Activated CD4-positive, CD25-positive, alpha-beta regulatory T cell treated with anti-CD3 and anti-CD28 coated beads, Interleukin-2, amount 50 U/mL, for 16 hours (primary cell): ENCODE data around the gene DHRS7.
"Not testable (repeated sequence)": the region's sequence is repeated elsewhere in the genome, so short reads cannot be mapped to it uniquely, and the experiment has no call there.

Experiments used
- DNase-seq: peaks from one replicate; pipeline ENCODE4 v3.0.0-alpha.2; 2020; ENCODE audit warnings: low read depth, low spot score

DHRS7 gene

GRCh38 chr14:60134702-60135101 lies 30.5 kb downstream of the DHRS7 start:
- no peak for DNase-seq

- no peak for DNase-seq
These were observed 31.7 kb downstream of the DHRS7 start for GRCh38 chr14:60133487-60133886.

- no peak for DNase-seq
These were observed 39.3 kb downstream of the DHRS7 start for GRCh38 chr14:60125918-60126317.

DNA sequence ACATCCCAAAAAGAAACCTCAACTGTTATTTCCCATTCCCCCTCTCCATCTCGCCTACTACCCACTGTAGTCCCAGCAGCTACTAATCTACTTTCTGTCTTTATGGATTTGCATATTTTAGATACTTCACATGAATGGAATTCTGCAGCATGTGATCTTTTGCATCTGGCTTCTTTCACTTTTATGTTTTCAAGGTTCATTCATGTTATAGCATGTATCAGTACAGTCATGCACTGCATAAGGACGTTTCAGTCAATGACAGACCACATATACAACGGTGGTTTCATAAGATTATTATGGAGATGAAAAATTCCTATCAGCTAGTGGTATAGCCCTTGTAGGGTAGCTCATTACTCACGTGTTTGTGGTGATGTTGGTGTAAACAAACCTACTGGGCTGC lies 49.0 kb downstream of the DHRS7 start:
- no peak for DNase-seq

DNA sequence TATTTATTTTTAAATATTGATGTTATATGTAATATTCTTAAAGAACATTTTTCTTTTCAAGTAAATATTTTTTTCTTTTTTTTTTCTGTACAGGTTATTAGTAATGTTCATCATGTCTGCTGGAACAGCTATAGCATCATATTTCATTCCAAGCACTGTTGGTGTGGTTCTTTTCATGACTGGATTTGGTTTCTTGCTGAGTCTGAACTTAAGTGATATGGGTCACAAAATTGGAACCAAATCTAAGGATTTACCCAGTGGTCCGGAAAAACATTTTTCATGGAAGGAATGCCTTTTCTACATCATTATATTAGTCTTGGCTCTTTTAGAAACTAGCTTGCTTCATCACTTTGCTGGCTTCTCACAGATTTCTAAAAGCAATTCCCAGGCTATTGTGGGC lies 50.3 kb downstream of the DHRS7 start:
- no peak for DNase-seq

GRCh38 chr14:60111732-60112131 lies 53.5 kb downstream of the DHRS7 start:
- DNase-seq: no peak

- no peak for DNase-seq
These were observed 57.7 kb downstream of the DHRS7 start for GRCh38 chr14:60107477-60107876.

DNA sequence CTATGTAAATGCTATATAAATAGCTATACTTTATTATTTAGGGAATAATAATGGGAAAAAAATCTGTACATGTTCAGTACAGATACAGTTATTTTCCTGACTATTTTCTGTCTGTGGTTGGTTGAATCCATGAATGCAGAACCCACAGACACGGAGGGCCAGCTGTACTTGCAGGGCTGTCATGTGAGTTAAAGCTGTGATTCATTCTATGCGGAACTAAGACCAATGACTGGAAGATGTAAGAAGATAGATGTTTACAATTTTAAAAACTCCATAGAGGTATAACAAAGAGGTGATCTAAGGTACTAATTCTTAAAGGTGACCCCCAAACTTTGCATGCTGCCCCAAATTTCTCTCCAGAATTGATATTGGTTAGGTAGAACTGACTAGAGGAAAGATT lies 58.9 kb downstream of the DHRS7 start:
- no peak for DNase-seq

- no peak for DNase-seq
These were observed 62.8 kb downstream of the DHRS7 start for GRCh38 chr14:60102389-60102788.

- DNase-seq: no peak
These were observed 63.4 kb downstream of the DHRS7 start for GRCh38 chr14:60101786-60102185.

DNA sequence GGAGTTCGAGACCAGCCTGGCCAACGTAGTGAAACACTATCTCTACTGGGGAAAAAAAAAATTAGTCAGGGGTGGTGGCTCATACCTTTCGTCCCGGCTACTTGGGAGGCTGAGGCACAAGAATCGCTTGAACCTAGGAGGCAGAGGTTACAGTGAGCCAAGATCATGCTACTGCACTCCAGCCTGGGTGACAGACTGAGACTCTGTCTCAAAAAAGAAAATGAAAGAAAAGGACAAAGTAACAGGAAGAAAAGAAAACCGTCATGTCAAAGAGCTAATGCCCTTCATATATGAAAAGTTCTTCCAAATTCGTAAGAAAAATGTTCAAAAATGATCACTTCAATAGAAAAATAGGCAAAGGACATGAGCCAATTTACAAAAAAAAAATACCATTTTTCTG lies 65.3 kb downstream of the DHRS7 start:
- DNase-seq: not testable (repeated sequence)

GRCh38 chr14:60097974-60098373 lies 67.2 kb downstream of the DHRS7 start:
- DNase-seq: no peak

DNA sequence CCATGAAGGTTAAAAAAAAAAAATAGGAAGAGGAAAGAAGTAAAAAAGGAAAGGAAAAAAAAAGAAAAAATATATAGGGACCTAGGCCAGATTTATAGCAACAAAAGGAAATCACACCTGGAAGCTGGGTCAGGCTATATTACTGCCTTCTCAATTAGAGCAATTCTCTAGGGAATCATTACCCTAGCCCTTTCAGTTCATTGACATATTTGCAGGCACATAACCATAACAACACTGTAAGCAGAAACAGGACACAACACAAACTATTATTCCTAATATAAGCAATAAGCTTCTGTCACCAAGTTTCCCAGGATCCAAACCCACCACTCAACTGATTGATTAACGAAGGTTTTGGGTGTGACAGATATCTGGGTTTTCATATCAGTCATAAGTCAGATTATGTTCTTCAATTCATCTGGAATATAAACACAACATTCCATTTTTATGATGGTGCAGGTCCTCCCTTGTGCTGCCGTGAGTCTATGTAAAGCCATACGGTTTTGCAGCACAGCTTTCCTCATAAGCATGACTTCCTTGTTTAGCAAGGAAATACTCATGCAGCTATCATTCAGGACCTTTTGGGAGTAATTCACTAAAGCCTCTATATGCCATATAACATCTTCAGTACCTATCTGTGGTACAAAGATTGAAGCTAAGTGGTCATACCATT lies 69.3 kb downstream of the DHRS7 start:
- no peak for DNase-seq

- DNase-seq: no peak
These were observed 70.0 kb downstream of the DHRS7 start for GRCh38 chr14:60095231-60095630.

GRCh38 chr14:60094306-60094897 lies 70.8 kb downstream of the DHRS7 start:
- DNase-seq: no peak
